ENCODE results near the gene AGBL5. TPM values are rescaled to one million over a fixed set of nuclear protein-coding genes. Genes with fewer than 3 reads are reported as not detected.
A peak's percentile ranks its signal among the peaks of the same experiment; 100 is the strongest.

AGBL5 gene
- total and polyA plus RNA-seq, 9 of the 15 experiments (the other 6 are each of a cell fraction or from before 2014, with no cell fraction given), result 3.3 to 52.7 (median 26.2) TPM

DNA sequence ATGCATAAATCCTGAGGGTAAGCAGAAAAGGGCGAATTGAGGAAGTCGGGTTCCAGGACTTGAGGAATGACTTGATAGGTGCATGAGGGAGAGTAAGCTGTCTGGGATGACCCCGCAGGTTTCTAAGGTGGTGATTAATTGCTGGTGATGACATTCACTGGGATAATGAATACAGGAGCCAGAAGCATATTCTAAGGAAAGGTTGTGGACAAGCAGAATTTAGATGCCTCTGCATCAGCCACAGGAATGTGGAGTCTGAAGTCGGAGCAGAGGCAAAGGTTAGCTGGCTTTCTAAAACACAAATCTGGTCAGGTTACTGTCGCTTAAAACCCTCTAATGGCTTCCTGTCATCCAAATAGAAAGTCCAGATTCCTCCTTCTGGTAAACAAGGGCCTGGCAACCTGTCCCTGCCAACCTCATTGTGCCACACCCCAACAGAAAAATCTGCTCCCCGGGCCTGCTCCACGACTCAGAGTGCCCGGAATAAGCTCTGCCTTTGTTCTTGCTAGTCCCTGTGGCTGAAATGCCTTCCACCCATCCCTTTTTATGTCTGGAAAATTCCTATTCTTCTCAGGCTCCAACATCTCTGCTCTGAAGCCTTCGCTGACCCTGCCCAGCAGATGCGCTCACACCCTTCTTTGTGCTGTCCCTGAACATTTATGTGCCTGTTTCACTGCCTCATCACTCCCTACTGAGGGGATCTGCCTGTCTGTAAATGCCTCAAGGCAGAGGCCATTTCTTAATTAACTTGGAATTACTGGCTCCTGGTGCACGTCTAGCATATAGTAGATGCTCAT is 30.0 kb upstream of the AGBL5 start:
- peaks cover 37% of the 10 kb centered on the region for H3K79me2 ChIP-seq (ENCODE audit: control insufficient read depth, insufficient read depth, low read length)
- no peak overlapping the region for H2AFZ ChIP-seq (ENCODE audit: low read depth, low read length)
- H3K4me3 ChIP-seq, result no peak overlapping the region
- H3K4me2 ChIP-seq (ENCODE audit: insufficient read depth, low read length), result no peak overlapping the region; the same call in 1 of the 2 replicates
- H3K9ac ChIP-seq (ENCODE audit: insufficient read depth in 1 of 2, low read depth in 2 of 2, low read length in 2 of 2), result no peak overlapping the region
- ChIA-PET CTCF (ENCODE audit: low intra/inter-chr PET ratio) (interaction anchor here (6.8 kb wide), 1 partner anchor 60 kb away, joined by 65 read pairs; no protein-coding TSS in a partner anchor), POLR2A (interaction anchor here (0.5 to 1.3 kb wide), 3 partner anchors 14 to 55 kb away, joined by 3 to 4 read pairs (median 3); no protein-coding TSS in a partner anchor)
- peak overlapping the region; percentile 64; the same call in 1 of the 3 replicates for H3K27ac ChIP-seq (ENCODE audit: extremely low read depth, low read depth, low read length)
- DNase-seq (ENCODE audit: extremely low read depth in 1 of 4, low spot score in 3 of 4) (no peak), FAIRE-seq (no peak), ATAC-seq (no peak)
- no peak for TF ChIP-seq ZNF717 (CRISPR knock-in tag; IDR thresholded peaks at IDR 0.05)
- TF ChIP-seq, protein P1, sequence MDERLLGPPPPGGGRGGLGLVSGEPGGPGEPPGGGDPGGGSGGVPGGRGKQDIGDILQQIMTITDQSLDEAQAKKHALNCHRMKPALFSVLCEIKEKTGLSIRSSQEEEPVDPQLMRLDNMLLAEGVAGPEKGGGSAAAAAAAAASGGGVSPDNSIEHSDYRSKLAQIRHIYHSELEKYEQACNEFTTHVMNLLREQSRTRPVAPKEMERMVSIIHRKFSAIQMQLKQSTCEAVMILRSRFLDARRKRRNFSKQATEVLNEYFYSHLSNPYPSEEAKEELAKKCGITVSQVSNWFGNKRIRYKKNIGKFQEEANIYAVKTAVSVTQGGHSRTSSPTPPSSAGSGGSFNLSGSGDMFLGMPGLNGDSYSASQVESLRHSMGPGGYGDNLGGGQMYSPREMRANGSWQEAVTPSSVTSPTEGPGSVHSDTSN (CRISPR knock-in tag; IDR thresholded peaks at IDR 0.05; ENCODE audit: low read depth), result no peak
- TF ChIP-seq, protein P1 (tag; conservative IDR thresholded peaks at IDR 0.05; ENCODE audit: low read depth), result peak; percentile 58
- TF ChIP-seq MED1 (CRISPR knock-in tag; IDR thresholded peaks at IDR 0.05; ENCODE audit: borderline replicate concordance), result no peak
- TF ChIP-seq SPI1 (IDR thresholded peaks at IDR 0.05; ENCODE audit: borderline replicate concordance, low read depth, low read length), result peak; percentile 74
- peak; percentile 72 for TF ChIP-seq MEIS2 (IDR thresholded peaks at IDR 0.05; ENCODE audit: partially characterized antibody)
- no peak for TF ChIP-seq MTA3 (IDR thresholded peaks at IDR 0.05; ENCODE audit: borderline replicate concordance)
- TF ChIP-seq, protein P2, sequence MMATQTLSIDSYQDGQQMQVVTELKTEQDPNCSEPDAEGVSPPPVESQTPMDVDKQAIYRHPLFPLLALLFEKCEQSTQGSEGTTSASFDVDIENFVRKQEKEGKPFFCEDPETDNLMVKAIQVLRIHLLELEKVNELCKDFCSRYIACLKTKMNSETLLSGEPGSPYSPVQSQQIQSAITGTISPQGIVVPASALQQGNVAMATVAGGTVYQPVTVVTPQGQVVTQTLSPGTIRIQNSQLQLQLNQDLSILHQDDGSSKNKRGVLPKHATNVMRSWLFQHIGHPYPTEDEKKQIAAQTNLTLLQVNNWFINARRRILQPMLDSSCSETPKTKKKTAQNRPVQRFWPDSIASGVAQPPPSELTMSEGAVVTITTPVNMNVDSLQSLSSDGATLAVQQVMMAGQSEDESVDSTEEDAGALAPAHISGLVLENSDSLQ (IDR thresholded peaks at IDR 0.05), result peak; percentile 44; the same call in 1 of the 2 replicates
- TF ChIP-seq CHD2 (IDR thresholded peaks at IDR 0.05; ENCODE audit: low read depth, low read length), result no peak
- TF ChIP-seq PTBP1 (IDR thresholded peaks at IDR 0.05; ENCODE audit: low read depth, low read length), result no peak
- no peak for TF ChIP-seq CTBP1 (IDR thresholded peaks at IDR 0.05; ENCODE audit: borderline replicate concordance)
- no peak for TF ChIP-seq NFIX (CRISPR knock-in tag; IDR thresholded peaks at IDR 0.05; ENCODE audit: low read depth)
- no peak for TF ChIP-seq FOXM1 (IDR thresholded peaks at IDR 0.05; ENCODE audit: low read depth)
- TF ChIP-seq FOXM1 (CRISPR knock-in tag; IDR thresholded peaks at IDR 0.05; ENCODE audit: low read depth), result no peak
- no peaks in the 10 kb centered on the region for H3K9me3 ChIP-seq (replicated peaks; ENCODE audit: control insufficient read depth, insufficient read depth, low read depth, low read length)
- in situ Hi-C loops (cut with MboI), result loop anchor here (5.0 kb wide), 1 partner anchor 179 kb away; no protein-coding TSS in a partner anchor
- intact Hi-C loops (cut with micrococcal nuclease), result no loop called here
- H3K36me3 ChIP-seq (ENCODE audit: control insufficient read depth, insufficient read depth, low read length), result peaks cover 51% of the 10 kb centered on the region
- peaks cover 48 to 49% of the 10 kb centered on the region in 2 experiments for H3K4me1 ChIP-seq (replicated peaks in 1 of 2; ENCODE audit: control insufficient read depth in 2 of 2, insufficient read depth in 2 of 2, low read length in 2 of 2)
- no peaks in the 10 kb centered on the region for H3K9me1 ChIP-seq (ENCODE audit: control insufficient read depth, insufficient read depth, low read length)
- no TSS peak for BruUV-seq (replicated peaks)
- 66% methylated on average over 11 of the region's 11 CpGs for WGBS (ENCODE audit: insufficient coverage, low coverage, missing lambda C conversion rate)
- 0 out of 2 replicates have a peak, but pooled peaks cover 7% of the 10 kb centered on the region for H4K20me1 ChIP-seq (replicated peaks; ENCODE audit: control insufficient read depth, insufficient read depth, low read length)
- H3K27me3 ChIP-seq (ENCODE audit: control insufficient read depth in 2 of 2, insufficient read depth in 2 of 2, low read length in 2 of 2), result no peaks in the 10 kb centered on the region
